NCI-H2171 treated with DMSO at 0.1 percent for 48 hours (cell line): Measurements from ENCODE around the gene PLD2.
A peak's percentile ranks its signal among the peaks of the same experiment; 100 is the strongest.

Experiments used
- DNase-seq: peaks from one replicate; lab custom pipeline; 2025; lab: John Stamatoyannopoulos, UW

The PLD2 gene

GRCh38 chr17:4833941-4834680 lies 27.2 kb downstream of the PLD2 start:
- peak; percentile 16 for DNase-seq

- no peak for DNase-seq
Measured at GRCh38 chr17:4834681-4835020, 27.7 kb downstream of the PLD2 start.

- DNase-seq, result no peak
Measured at GRCh38 chr17:4836221-4836620, 29.3 kb downstream of the PLD2 start.

GRCh38 chr17:4837471-4838308 lies 30.7 kb downstream of the PLD2 start:
- no peak for DNase-seq

- no peak for DNase-seq
Measured at GRCh38 chr17:4838309-4838785, 31.4 kb downstream of the PLD2 start.

GRCh38 chr17:4839221-4839620 lies 32.3 kb downstream of the PLD2 start:
- no peak for DNase-seq

- DNase-seq, result no peak
Measured at GRCh38 chr17:4839965-4840892, 33.3 kb downstream of the PLD2 start.

- no peak for DNase-seq
Measured at GRCh38 chr17:4840893-4841242, 33.9 kb downstream of the PLD2 start.

GRCh38 chr17:4842376-4842775 lies 35.4 kb downstream of the PLD2 start:
- DNase-seq, result no peak

- no peak for DNase-seq
Measured at GRCh38 chr17:4843321-4844000, 36.5 kb downstream of the PLD2 start.

GRCh38 chr17:4845118-4845517 lies 38.2 kb downstream of the PLD2 start:
- no peak for DNase-seq

- no peak for DNase-seq
Measured at GRCh38 chr17:4846635-4847390, 39.9 kb downstream of the PLD2 start.

- DNase-seq, result no peak
Measured at GRCh38 chr17:4849011-4849536, 42.1 kb downstream of the PLD2 start.

- DNase-seq, result no peak
Measured at GRCh38 chr17:4850246-4850645, 43.3 kb downstream of the PLD2 start.

- no peak for DNase-seq
Measured at GRCh38 chr17:4851084-4851483, 44.1 kb downstream of the PLD2 start.

GRCh38 chr17:4852567-4853207 lies 45.7 kb downstream of the PLD2 start:
- DNase-seq, result peak; percentile 69

GRCh38 chr17:4853208-4853671 lies 46.3 kb downstream of the PLD2 start:
- DNase-seq, result no peak

GRCh38 chr17:4854111-4854681 lies 47.2 kb downstream of the PLD2 start:
- DNase-seq, result peak; percentile 97

- DNase-seq, result peak; percentile 20
Measured at GRCh38 chr17:4856271-4856936, 49.5 kb downstream of the PLD2 start.
